HepG2 (cell line): ENCODE data around the gene LGALS4.
"Not testable (repeated sequence)": the region's sequence is repeated elsewhere in the genome, so short reads cannot be mapped to it uniquely, and the experiment has no call there.

Source experiments
- CREM ChIP-seq, 2 experiments: sonication (generic) in 1 of 2; formaldehyde crosslinking in 1 of 2; IDR thresholded peaks; 2 replicates each; pipeline versions ENCODE4 v1.4.0 to v1.6.1; 2016 to 2020; ENCODE audit warnings: antibody characterized with exemption in 1 of 2, mild to moderate bottlenecking in 1 of 2, missing genetic modification reagents in 1 of 2
- KLF16 ChIP-seq, 2 experiments: sonication (generic) in 1 of 2; formaldehyde crosslinking in 1 of 2; IDR thresholded peaks; 2 replicates each; pipeline versions ENCODE4 v1.6.1 to v1.8.0; 2016 to 2023; ENCODE audit warnings: missing genetic modification reagents in 2 of 2, missing compliant biosample characterization in 1 of 2
- NBN ChIP-seq: fragments of 450-650 bp; conservative IDR thresholded peaks from 2 replicates; pipeline ENCODE4 v1.6.1; 2017
- NFIC ChIP-seq: IDR thresholded peaks from 2 replicates; pipeline ENCODE4 v1.6.1; 2012; ENCODE audit warnings: mild to moderate bottlenecking, low read length, inconsistent platforms
- NPAS2 ChIP-seq: sonication (generic); formaldehyde crosslinking; IDR thresholded peaks from 2 replicates; pipeline ENCODE4 v1.8.0; 2022; ENCODE audit warnings: mild to moderate bottlenecking, missing genetic modification reagents, borderline replicate concordance
- PAF1 ChIP-seq: IDR thresholded peaks from 2 replicates; pipeline ENCODE4 v1.6.1; 2016; ENCODE audit warnings: missing genetic modification reagents, missing compliant biosample characterization
- POLR2A ChIP-seq, 2 experiments: IDR thresholded peaks; 2 replicates each; pipeline ENCODE4 v1.6.1; 2011; ENCODE audit warnings: low read depth in 2 of 2, low read length in 2 of 2, mild to moderate bottlenecking in 1 of 2, moderate library complexity in 1 of 2; ENCODE audit not compliant: insufficient read depth in 1 of 2
- TF ChIP-seq, protein P1 (sequence below): sonication (generic); formaldehyde crosslinking; IDR thresholded peaks from 2 replicates; pipeline ENCODE4 v1.8.0; 2022; ENCODE audit warnings: missing genetic modification reagents, mild to moderate bottlenecking, borderline replicate concordance
- TF ChIP-seq, protein P2 (sequence below): IDR thresholded peaks from 2 replicates; pipeline ENCODE4 v1.6.1; 2016; ENCODE audit warnings: low read depth
- TF ChIP-seq, protein P3 (sequence below): sonication (generic); formaldehyde crosslinking; IDR thresholded peaks from 2 replicates; pipeline ENCODE4 v1.8.0; 2022; ENCODE audit warnings: missing genetic modification reagents, mild to moderate bottlenecking, moderate library complexity, borderline replicate concordance
- TF ChIP-seq, protein P4 (sequence below): sonication (generic); formaldehyde crosslinking; IDR thresholded peaks from 2 replicates; pipeline ENCODE4 v1.5.0; 2020; ENCODE audit warnings: mild to moderate bottlenecking, missing genetic modification reagents, moderate library complexity

DNA sequence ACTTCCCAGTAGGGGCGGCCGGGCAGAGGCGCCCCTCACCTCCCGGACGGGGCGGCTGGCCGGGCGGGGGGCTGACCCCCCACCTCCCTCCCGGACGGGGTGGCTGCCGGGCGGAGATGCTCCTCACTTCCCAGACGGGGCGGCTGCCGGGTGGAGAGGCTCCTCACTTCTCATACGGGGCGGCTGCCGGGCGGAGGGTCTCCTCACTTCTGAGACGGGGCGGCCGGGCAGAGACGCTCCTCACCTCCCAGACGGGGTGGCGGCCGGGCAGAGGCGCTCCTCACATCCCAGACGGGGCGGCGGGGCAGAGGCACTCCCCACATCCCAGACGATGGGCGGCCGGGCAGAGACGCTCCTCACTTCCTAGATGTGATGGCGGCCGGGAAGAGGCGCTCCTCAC lies 43.0 kb upstream of the LGALS4 start:
- TF ChIP-seq CREM (IDR thresholded peaks at IDR 0.05); CREM (CRISPR knock-in tag; IDR thresholded peaks at IDR 0.05); NFIC; POLR2A (IDR thresholded peaks at IDR 0.05; ENCODE audit: insufficient read depth in 1 of 2, low read depth in 2 of 2, low read length in 2 of 2); NBN; NPAS2 (CRISPR knock-in tag); PAF1; KLF16 (CRISPR knock-in tag; IDR thresholded peaks at IDR 0.05): not testable (repeated sequence)
- TF ChIP-seq, protein P1, sequence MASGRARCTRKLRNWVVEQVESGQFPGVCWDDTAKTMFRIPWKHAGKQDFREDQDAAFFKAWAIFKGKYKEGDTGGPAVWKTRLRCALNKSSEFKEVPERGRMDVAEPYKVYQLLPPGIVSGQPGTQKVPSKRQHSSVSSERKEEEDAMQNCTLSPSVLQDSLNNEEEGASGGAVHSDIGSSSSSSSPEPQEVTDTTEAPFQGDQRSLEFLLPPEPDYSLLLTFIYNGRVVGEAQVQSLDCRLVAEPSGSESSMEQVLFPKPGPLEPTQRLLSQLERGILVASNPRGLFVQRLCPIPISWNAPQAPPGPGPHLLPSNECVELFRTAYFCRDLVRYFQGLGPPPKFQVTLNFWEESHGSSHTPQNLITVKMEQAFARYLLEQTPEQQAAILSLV = not testable (repeated sequence)
- TF ChIP-seq, protein P2, sequence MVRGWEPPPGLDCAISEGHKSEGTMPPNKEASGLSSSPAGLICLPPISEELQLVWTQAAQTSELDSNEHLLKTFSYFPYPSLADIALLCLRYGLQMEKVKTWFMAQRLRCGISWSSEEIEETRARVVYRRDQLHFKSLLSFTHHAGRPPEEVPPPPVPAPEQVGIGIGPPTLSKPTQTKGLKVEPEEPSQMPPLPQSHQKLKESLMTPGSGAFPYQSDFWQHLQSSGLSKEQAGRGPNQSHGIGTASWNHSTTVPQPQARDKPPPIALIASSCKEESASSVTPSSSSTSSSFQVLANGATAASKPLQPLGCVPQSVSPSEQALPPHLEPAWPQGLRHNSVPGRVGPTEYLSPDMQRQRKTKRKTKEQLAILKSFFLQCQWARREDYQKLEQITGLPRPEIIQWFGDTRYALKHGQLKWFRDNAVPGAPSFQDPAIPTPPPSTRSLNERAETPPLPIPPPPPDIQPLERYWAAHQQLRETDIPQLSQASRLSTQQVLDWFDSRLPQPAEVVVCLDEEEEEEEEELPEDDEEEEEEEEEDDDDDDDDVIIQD (CRISPR knock-in tag) = not testable (repeated sequence)
- TF ChIP-seq, protein P3, sequence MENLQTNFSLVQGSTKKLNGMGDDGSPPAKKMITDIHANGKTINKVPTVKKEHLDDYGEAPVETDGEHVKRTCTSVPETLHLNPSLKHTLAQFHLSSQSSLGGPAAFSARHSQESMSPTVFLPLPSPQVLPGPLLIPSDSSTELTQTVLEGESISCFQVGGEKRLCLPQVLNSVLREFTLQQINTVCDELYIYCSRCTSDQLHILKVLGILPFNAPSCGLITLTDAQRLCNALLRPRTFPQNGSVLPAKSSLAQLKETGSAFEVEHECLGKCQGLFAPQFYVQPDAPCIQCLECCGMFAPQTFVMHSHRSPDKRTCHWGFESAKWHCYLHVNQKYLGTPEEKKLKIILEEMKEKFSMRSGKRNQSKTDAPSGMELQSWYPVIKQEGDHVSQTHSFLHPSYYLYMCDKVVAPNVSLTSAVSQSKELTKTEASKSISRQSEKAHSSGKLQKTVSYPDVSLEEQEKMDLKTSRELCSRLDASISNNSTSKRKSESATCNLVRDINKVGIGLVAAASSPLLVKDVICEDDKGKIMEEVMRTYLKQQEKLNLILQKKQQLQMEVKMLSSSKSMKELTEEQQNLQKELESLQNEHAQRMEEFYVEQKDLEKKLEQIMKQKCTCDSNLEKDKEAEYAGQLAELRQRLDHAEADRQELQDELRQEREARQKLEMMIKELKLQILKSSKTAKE (CRISPR knock-in tag) = not testable (repeated sequence)
- TF ChIP-seq, protein P4, sequence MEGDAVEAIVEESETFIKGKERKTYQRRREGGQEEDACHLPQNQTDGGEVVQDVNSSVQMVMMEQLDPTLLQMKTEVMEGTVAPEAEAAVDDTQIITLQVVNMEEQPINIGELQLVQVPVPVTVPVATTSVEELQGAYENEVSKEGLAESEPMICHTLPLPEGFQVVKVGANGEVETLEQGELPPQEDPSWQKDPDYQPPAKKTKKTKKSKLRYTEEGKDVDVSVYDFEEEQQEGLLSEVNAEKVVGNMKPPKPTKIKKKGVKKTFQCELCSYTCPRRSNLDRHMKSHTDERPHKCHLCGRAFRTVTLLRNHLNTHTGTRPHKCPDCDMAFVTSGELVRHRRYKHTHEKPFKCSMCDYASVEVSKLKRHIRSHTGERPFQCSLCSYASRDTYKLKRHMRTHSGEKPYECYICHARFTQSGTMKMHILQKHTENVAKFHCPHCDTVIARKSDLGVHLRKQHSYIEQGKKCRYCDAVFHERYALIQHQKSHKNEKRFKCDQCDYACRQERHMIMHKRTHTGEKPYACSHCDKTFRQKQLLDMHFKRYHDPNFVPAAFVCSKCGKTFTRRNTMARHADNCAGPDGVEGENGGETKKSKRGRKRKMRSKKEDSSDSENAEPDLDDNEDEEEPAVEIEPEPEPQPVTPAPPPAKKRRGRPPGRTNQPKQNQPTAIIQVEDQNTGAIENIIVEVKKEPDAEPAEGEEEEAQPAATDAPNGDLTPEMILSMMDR (CRISPR knock-in tag) = not testable (repeated sequence)
